GM23338 (cell line): ENCODE results near the gene AUH. TPM values are rescaled to one million over a fixed set of nuclear protein-coding genes. Genes with fewer than 3 reads are reported as not detected.

Experiments
- ATAC-seq: fragments of 200-7000 bp; cut with Tn5 transposase; 3 replicates; pipeline ENCODE4 v1.9.1; 2020
- DNase-seq: peaks from one replicate; pipeline ENCODE4 v3.0.0-alpha.2; 2015; ENCODE audit warnings: low spot score
- H2AFZ ChIP-seq: fragments of 200-600 bp; sonication (generic); 2 replicates; pipeline ENCODE4 v1.8.0; 2016; ENCODE audit warnings: antibody characterized with exemption, mild to moderate bottlenecking, moderate library complexity
- H3F3A ChIP-seq: fragments of 200-600 bp; sonication (generic); replicated peaks from 2 replicates; pipeline ENCODE4 v1.8.0; 2017; ENCODE audit warnings: antibody characterized with exemption, mixed run types, low read depth
- H3K27ac ChIP-seq: fragments of 200-600 bp; sonication (generic); 2 replicates; pipeline ENCODE4 v1.6.1; 2016; ENCODE audit warnings: low read depth
- H3K27me3 ChIP-seq: fragments of 200-600 bp; sonication (generic); 2 replicates; pipeline ENCODE4 v1.8.0; 2016; ENCODE audit warnings: mild to moderate bottlenecking, mixed run types, moderate library complexity; ENCODE audit not compliant: insufficient read depth
- H3K36me3 ChIP-seq: fragments of 200-600 bp; sonication (generic); 2 replicates; pipeline ENCODE4 v1.8.0; 2016; ENCODE audit warnings: mild to moderate bottlenecking; ENCODE audit not compliant: insufficient read depth
- H3K4me1 ChIP-seq: fragments of 200-600 bp; sonication (generic); 2 replicates; pipeline ENCODE4 v1.8.0; 2016; ENCODE audit warnings: mild to moderate bottlenecking, moderate library complexity; ENCODE audit not compliant: insufficient read depth
- H3K4me2 ChIP-seq: fragments of 200-600 bp; sonication (generic); 2 replicates; pipeline ENCODE4 v1.7.1; 2017; ENCODE audit warnings: mixed run types
- H3K4me3 ChIP-seq: fragments of 200-600 bp; sonication (generic); 2 replicates; pipeline ENCODE4 v1.6.1; 2016; ENCODE audit warnings: mixed run types
- H3K79me2 ChIP-seq: fragments of 200-600 bp; sonication (generic); replicated peaks from 2 replicates; pipeline ENCODE4 v1.8.0; 2017; ENCODE audit warnings: mild to moderate bottlenecking; ENCODE audit not compliant: insufficient read depth
- H3K9me2 ChIP-seq: fragments of 200-600 bp; sonication (generic); 2 replicates; pipeline ENCODE4 v1.8.0; 2017; ENCODE audit not compliant: insufficient read depth
- H4K20me1 ChIP-seq: fragments of 200-600 bp; sonication (generic); replicated peaks from 2 replicates; pipeline ENCODE4 v1.8.0; 2017; ENCODE audit warnings: mild to moderate bottlenecking; ENCODE audit not compliant: insufficient read depth
- H3K27ac Mint-ChIP-seq: 2 replicates; pipeline ENCODE4 v1.8.0; 2020; ENCODE audit warnings: inconsistent platforms, mild to moderate bottlenecking, moderate library complexity, mixed read lengths
- H3K27me3 Mint-ChIP-seq: 3 replicates; pipeline ENCODE4 v1.8.0; 2022; ENCODE audit warnings: low read depth, mild to moderate bottlenecking, moderate library complexity, mixed read lengths, inconsistent platforms; ENCODE audit not compliant: insufficient read depth, poor library complexity
- H3K36me3 Mint-ChIP-seq: 3 replicates; pipeline ENCODE4 v1.8.0; 2021; ENCODE audit warnings: low read depth, mild to moderate bottlenecking, inconsistent platforms, moderate library complexity, mixed read lengths
- H3K4me1 Mint-ChIP-seq: 3 replicates; pipeline ENCODE4 v1.8.0; 2020; ENCODE audit warnings: mild to moderate bottlenecking, inconsistent platforms, mixed read lengths
- H3K4me3 Mint-ChIP-seq: 3 replicates; pipeline ENCODE4 v1.8.0; 2021; ENCODE audit warnings: moderate library complexity, mild to moderate bottlenecking, inconsistent platforms, mixed read lengths
- H3K9me3 Mint-ChIP-seq: 3 replicates; pipeline ENCODE4 v1.8.0; 2020; ENCODE audit warnings: moderate library complexity, mild to moderate bottlenecking, inconsistent platforms, mixed read lengths
- CREB1 ChIP-seq: fragments of 250-450 bp; sonication (Bioruptor Pico); IDR thresholded peaks from 2 replicates; pipeline ENCODE4 v1.5.0; 2020; ENCODE audit warnings: low read depth, mild to moderate bottlenecking, moderate library complexity
- CTCF ChIP-seq, 2 experiments: fragments of 200-600 bp in 1 of 2; sonication (generic) in 1 of 2; conservative IDR thresholded peaks; 2 replicates each; pipeline versions ENCODE4 v1.5.1 to v1.6.1; 2016 to 2017; ENCODE audit warnings: antibody characterized with exemption in 2 of 2, low read depth in 2 of 2, mild to moderate bottlenecking in 2 of 2, moderate library complexity in 1 of 2
- ETS1 ChIP-seq: IDR thresholded peaks from 2 replicates; pipeline ENCODE4 v1.6.1; 2016; ENCODE audit warnings: antibody characterized with exemption
- EZH2 ChIP-seq: fragments of 200-600 bp; sonication (generic); IDR thresholded peaks from one replicate; pipeline ENCODE4 v1.8.0; 2017; ENCODE audit warnings: antibody characterized with exemption, mild to moderate bottlenecking, low read depth; ENCODE audit not compliant: unreplicated experiment
- EZH2phosphoT487 ChIP-seq: fragments of 200-600 bp; sonication (generic); IDR thresholded peaks from one replicate; pipeline ENCODE4 v1.8.1; 2018; ENCODE audit warnings: antibody characterized with exemption; ENCODE audit not compliant: unreplicated experiment
- JUNB ChIP-seq: IDR thresholded peaks from one replicate; pipeline ENCODE4 v1.6.1; 2016; ENCODE audit warnings: antibody characterized with exemption; ENCODE audit not compliant: unreplicated experiment
- NANOG ChIP-seq: IDR thresholded peaks from 2 replicates; pipeline ENCODE4 v1.6.1; 2016; ENCODE audit warnings: antibody characterized with exemption, borderline replicate concordance
- POLR2AphosphoS5 ChIP-seq: IDR thresholded peaks from 2 replicates; pipeline ENCODE4 v1.6.1; 2016; ENCODE audit warnings: antibody characterized with exemption, low read depth
- REST ChIP-seq: IDR thresholded peaks from one replicate; pipeline ENCODE4 v1.6.1; 2018; ENCODE audit warnings: antibody characterized with exemption; ENCODE audit not compliant: unreplicated experiment
- STAT1 ChIP-seq: IDR thresholded peaks from one replicate; pipeline ENCODE4 v1.6.1; 2016; ENCODE audit warnings: antibody characterized with exemption; ENCODE audit not compliant: unreplicated experiment
- ZNF114 ChIP-seq: fragments of 250-450 bp; sonication (Bioruptor Pico); IDR thresholded peaks from 2 replicates; pipeline ENCODE4 v1.5.0; 2020; ENCODE audit warnings: mild to moderate bottlenecking, moderate library complexity
- ZNF331 ChIP-seq: fragments of 250-450 bp; sonication (Bioruptor Pico); IDR thresholded peaks from 2 replicates; pipeline ENCODE4 v1.5.0; 2020; ENCODE audit warnings: low read depth, mild to moderate bottlenecking, moderate library complexity
- ZNF462 ChIP-seq: fragments of 250-450 bp; sonication (Bioruptor Pico); IDR thresholded peaks from 2 replicates; pipeline ENCODE4 v1.5.0; 2020; ENCODE audit warnings: mild to moderate bottlenecking, moderate library complexity
- polyA plus RNA-seq: library from polyadenylated mRNA; unstranded; fragments of >200 nt; fragmentation: Nextera tagmentation; extraction: Ambion mirVana; gene quantifications from 2 replicates; pipeline ENCODE4 v1.2.1, GENCODE V29; 2016
- total RNA-seq: library from RNA; depleted of rRNA; stranded (reverse); fragments of >200 nt; shearing (Covaris generic); gene quantifications from 2 replicates; pipeline ENCODE4 v1.2.3, GENCODE V29; 2014

Gene AUH
- total and polyA plus RNA-seq, 2 experiments from 2014 or later: 28.8 to 34.2 TPM

GRCh38 chr9:91316093-91316492 is 45.6 kb downstream of the AUH start:
- H3F3A ChIP-seq: no peaks in the 10 kb centered on the region
- H3K79me2 ChIP-seq: peaks cover 10% of the 10 kb centered on the region; the same call in 1 of the 2 replicates
- 0 out of 2 replicates have a peak, but pooled peaks cover 5% of the 10 kb centered on the region for H4K20me1 ChIP-seq
- H3K4me3 ChIP-seq: no peak overlapping the region
- DNase-seq (no peak), ATAC-seq (no peak)
- no peak overlapping the region for H3K4me3 Mint-ChIP-seq
- H3K9me2 ChIP-seq: no peaks in the 10 kb centered on the region
- no peak overlapping the region for H3K27ac Mint-ChIP-seq
- no peak overlapping the region for H3K4me2 ChIP-seq
- no peaks in the 10 kb centered on the region for H3K36me3 ChIP-seq
- no peaks in the 10 kb centered on the region for H3K36me3 Mint-ChIP-seq
- no peak overlapping the region for H2AFZ ChIP-seq
- TF ChIP-seq STAT1: no peak
- no peak for TF ChIP-seq POLR2AphosphoS5
- no peak for TF ChIP-seq REST
- no peak for TF ChIP-seq EZH2phosphoT487
- no peak for TF ChIP-seq CTCF (conservative IDR thresholded peaks at IDR 0.05; ENCODE audit: low read depth in 2 of 2)
- no peak for TF ChIP-seq NANOG
- TF ChIP-seq ZNF462 (CRISPR knock-in tag): no peak
- no peak for TF ChIP-seq CREB1
- no peak for TF ChIP-seq JUNB
- TF ChIP-seq ZNF114 (CRISPR knock-in tag): no peak
- TF ChIP-seq ZNF331 (CRISPR knock-in tag): no peak
- TF ChIP-seq ETS1: no peak
- TF ChIP-seq EZH2: no peak
- peaks cover 6% of the 10 kb centered on the region; the same call in 1 of the 2 replicates for H3K4me1 ChIP-seq
- no peaks in the 10 kb centered on the region for H3K27me3 ChIP-seq
- no peaks in the 10 kb centered on the region for H3K27me3 Mint-ChIP-seq
- H3K27ac ChIP-seq: no peak overlapping the region
- H3K4me1 Mint-ChIP-seq: peaks cover 18% of the 10 kb centered on the region
- H3K9me3 Mint-ChIP-seq: no peaks in the 10 kb centered on the region
